Common myeloid progenitor, CD34-positive (primary cell): ENCODE data around the gene RUBCN.
"Not testable (repeated sequence)": the region's sequence is repeated elsewhere in the genome, so short reads cannot be mapped to it uniquely, and the experiment has no call there.

ENCODE experiments used
- CTCF ChIA-PET: fragments of 350-600 bp; sonication (Branson Sonifier 250); formaldehyde crosslinking; loops from one replicate; lab custom pipeline; 2021; ENCODE audit warnings: antibody characterized with exemption; lab: Charles Lee
- POLR2A ChIA-PET: fragments of 350-600 bp; sonication (Branson Sonifier 250); formaldehyde crosslinking; loops from one replicate; lab custom pipeline; 2021; ENCODE audit warnings: antibody characterized with exemption; lab: Charles Lee
- DNase-seq, 3 donors: peaks; one replicate each; pipeline versions ENCODE4 v3.0.0 to v3.0.0-alpha.2; 2013
- H3K27ac ChIP-seq, 2 experiments: 1 replicate in 1 of 2; 2 replicates in 1 of 2; pipeline ENCODE4 v1.7.0; 2013; ENCODE audit warnings: inconsistent platforms in 2 of 2, low read length in 2 of 2, mild to moderate bottlenecking in 2 of 2, low read depth in 1 of 2, moderate library complexity in 1 of 2; ENCODE audit not compliant: severe bottlenecking in 2 of 2, insufficient read depth in 1 of 2, poor library complexity in 1 of 2
- H3K27me3 ChIP-seq, 5 experiments: replicated peaks in 2 of 5; 1 replicate in 3 of 5; 2 replicates in 2 of 5; pipeline versions ENCODE4 v1.6.1 to v1.7.0; 2013; ENCODE audit warnings: low read length in 4 of 5, mild to moderate bottlenecking in 2 of 5, moderate library complexity in 2 of 5, inconsistent platforms in 1 of 5; ENCODE audit not compliant: insufficient read depth in 5 of 5, control insufficient read depth in 4 of 5
- H3K36me3 ChIP-seq, 4 experiments: 1 replicate in 2 of 4; 2 replicates in 2 of 4; pipeline versions ENCODE4 v1.6.1 to v1.7.0; 2013; ENCODE audit warnings: low read length in 3 of 4, control low read depth in 1 of 4, mild to moderate bottlenecking in 1 of 4; ENCODE audit not compliant: control insufficient read depth in 4 of 4, insufficient read depth in 4 of 4
- H3K4me1 ChIP-seq, 4 experiments: 1 replicate in 3 of 4; 2 replicates in 1 of 4; pipeline versions ENCODE4 v1.6.1 to v1.7.1; 2013; ENCODE audit warnings: low read length in 3 of 4, mild to moderate bottlenecking in 3 of 4, control low read depth in 1 of 4, inconsistent platforms in 1 of 4, moderate library complexity in 1 of 4; ENCODE audit not compliant: control insufficient read depth in 4 of 4, insufficient read depth in 4 of 4; ENCODE audit errors: control extremely low read depth in 1 of 4
- H3K4me3 ChIP-seq, 7 experiments: 1 replicate in 4 of 7; 2 replicates in 3 of 7; pipeline versions ENCODE4 v1.5.1 to v1.7.0; 2013; ENCODE audit warnings: mild to moderate bottlenecking in 7 of 7, low read length in 6 of 7, moderate library complexity in 6 of 7, inconsistent platforms in 2 of 7, low read depth in 2 of 7, control low read depth in 1 of 7; ENCODE audit not compliant: insufficient read depth in 4 of 7, control insufficient read depth in 1 of 7; ENCODE audit errors: extremely low read depth in 1 of 7
- H3K9me3 ChIP-seq, 5 experiments: 1 replicate in 4 of 5; 2 replicates in 1 of 5; pipeline versions ENCODE4 v1.6.1 to v1.7.1; 2013; ENCODE audit warnings: low read length in 4 of 5, mild to moderate bottlenecking in 2 of 5, inconsistent platforms in 1 of 5, low read depth in 1 of 5, moderate library complexity in 1 of 5; ENCODE audit not compliant: control insufficient read depth in 4 of 5, insufficient read depth in 2 of 5; ENCODE audit errors: control extremely low read depth in 1 of 5
- WGBS: methylation state at CpG from one replicate; pipeline ENCODE4 v1.1.5; 2013; ENCODE audit not compliant: insufficient coverage; 5-methylcytosine and 5-hydroxymethylcytosine counted together

RUBCN gene

GRCh38 chr3:197627772-197628523 is 108.8 kb downstream of the RUBCN start:
- H3K4me3 ChIP-seq = peak overlapping the region; percentile 49 to 83 (median 65)
- H3K4me1 ChIP-seq, H3K9me3 ChIP-seq, H3K27me3 ChIP-seq, CTCF ChIA-PET, H3K36me3 ChIP-seq, POLR2A ChIA-PET: not testable (repeated sequence)
- DNase-seq = peak; percentile 70 to 86 (median 82)
- WGBS = 2% methylated on average over 31 of the region's 73 CpGs
- H3K27ac ChIP-seq = peak overlapping the region in 1 of 2 experiments; percentile 66

- 0% methylated on average over 3 of the region's 67 CpGs for WGBS
- H3K4me1 ChIP-seq, POLR2A ChIA-PET: not testable (repeated sequence)
Observed at GRCh38 chr3:197627158-197627771, 109.4 kb downstream of the RUBCN start.

GRCh38 chr3:197626404-197627157 is 110.1 kb downstream of the RUBCN start:
- CTCF ChIA-PET, POLR2A ChIA-PET, H3K27ac ChIP-seq, H3K36me3 ChIP-seq, H3K4me1 ChIP-seq, DNase-seq, H3K9me3 ChIP-seq, H3K27me3 ChIP-seq: not testable (repeated sequence)
- no CpG with 5 or more reads among the region's 18 CpGs for WGBS
- H3K4me3 ChIP-seq = peak overlapping the region in 5 of 7 experiments; percentile 37 to 68 (median 55)

More at GRCh38 chr3:197627158-197627771, 109.4 kb downstream of the RUBCN start:
- DNase-seq, H3K27me3 ChIP-seq, CTCF ChIA-PET, H3K9me3 ChIP-seq, H3K27ac ChIP-seq, H3K36me3 ChIP-seq: not testable (repeated sequence)
- peak overlapping the region; percentile 49 to 83 (median 65) for H3K4me3 ChIP-seq

GRCh38 chr3:197621478-197621877 is 115.2 kb downstream of the RUBCN start:
- CTCF ChIA-PET, H3K27me3 ChIP-seq, DNase-seq, H3K9me3 ChIP-seq, POLR2A ChIA-PET, H3K27ac ChIP-seq, H3K4me3 ChIP-seq, H3K4me1 ChIP-seq: not testable (repeated sequence)
- peaks cover 5 to 38% (median 18%) of the 10 kb centered on the region in 4 experiments for H3K36me3 ChIP-seq
- 100% methylated on average over 2 of the region's 13 CpGs for WGBS
